SK-N-SH (cell line): Measurements from ENCODE around the gene RASIP1. TPM values are rescaled to one million over a fixed set of nuclear protein-coding genes. Genes with fewer than 3 reads are reported as not detected.

Experiments used
- CTCF ChIA-PET: fragments of 300-600, 350-600 bp; formaldehyde crosslinking; extraction: SDS; loops from one replicate; lab custom pipeline; 2021; lab: Yijun Ruan, JAX
- POLR2A ChIA-PET: fragments of 350-600 bp; sonication (Branson Sonifier 250); formaldehyde crosslinking; extraction: SDS; loops from one replicate; lab custom pipeline; 2020; ENCODE audit warnings: antibody characterized with exemption, inconsistent platforms; lab: Yijun Ruan, JAX
- DNase-seq: peaks from one replicate; pipeline ENCODE4 v3.0.0; 2012
- H2AFZ ChIP-seq: fragments of 200-600 bp; sonication (generic); 2 replicates; pipeline ENCODE4 v1.8.1; 2016; ENCODE audit warnings: antibody characterized with exemption, mild to moderate bottlenecking, low read depth
- H3F3A ChIP-seq: fragments of 200-600 bp; sonication (generic); replicated peaks from 2 replicates; pipeline ENCODE3; 2016; ENCODE audit warnings: antibody characterized with exemption, mild to moderate bottlenecking; ENCODE audit not compliant: insufficient read depth
- H3K27ac ChIP-seq, 2 experiments: fragments of 200-500 bp in 1 of 2; fragments of 200-600 bp in 1 of 2; sonication (Bioruptor generic) in 1 of 2; sonication (generic), shearing (Covaris generic) in 1 of 2; 2 replicates each; pipeline versions ENCODE4 v1.5.1 to v1.6.1; 2014 to 2016; ENCODE audit warnings: low read depth in 2 of 2, inconsistent platforms in 1 of 2, low read length in 1 of 2, mild to moderate bottlenecking in 1 of 2, mixed read lengths in 1 of 2
- H3K27me3 ChIP-seq: fragments of 200-600 bp; sonication (generic), shearing (Covaris generic); 2 replicates; pipeline ENCODE4 v1.6.1; 2016; ENCODE audit warnings: mixed run types; ENCODE audit not compliant: insufficient read depth
- H3K36me3 ChIP-seq, 2 experiments: fragments of 200-500 bp in 1 of 2; fragments of 200-600 bp in 1 of 2; sonication (Bioruptor generic) in 1 of 2; sonication (generic) in 1 of 2; replicated peaks in 1 of 2; 2 replicates each; pipeline versions ENCODE3 to v1.5.1; 2014 to 2016; ENCODE audit warnings: low read length in 1 of 2, mild to moderate bottlenecking in 1 of 2; ENCODE audit not compliant: insufficient read depth in 2 of 2, control insufficient read depth in 1 of 2
- H3K4me1 ChIP-seq, 2 experiments: fragments of 200-500 bp in 1 of 2; fragments of 200-600 bp in 1 of 2; sonication (Bioruptor generic) in 1 of 2; sonication (generic), shearing (Covaris generic) in 1 of 2; 2 replicates each; pipeline versions ENCODE4 v1.5.1 to v1.6.1; 2014 to 2016; ENCODE audit warnings: low read depth in 1 of 2, low read length in 1 of 2, mixed run types in 1 of 2; ENCODE audit not compliant: insufficient read depth in 2 of 2, control insufficient read depth in 1 of 2
- H3K4me2 ChIP-seq: fragments of 200-600 bp; sonication (generic), shearing (Covaris generic); 2 replicates; pipeline ENCODE4 v1.6.1; 2017; ENCODE audit warnings: mixed run types
- H3K4me3 ChIP-seq, 2 experiments: fragments of 200-500 bp in 1 of 2; fragments of 200-600 bp in 1 of 2; sonication (Bioruptor generic) in 1 of 2; sonication (generic), shearing (Covaris generic) in 1 of 2; 2 replicates each; pipeline versions ENCODE4 v1.5.1 to v1.8.1; 2014 to 2016; ENCODE audit warnings: low read depth in 2 of 2, inconsistent platforms in 1 of 2, low read length in 1 of 2, mild to moderate bottlenecking in 1 of 2, mixed read lengths in 1 of 2, moderate library complexity in 1 of 2
- H3K79me2 ChIP-seq: fragments of 200-600 bp; sonication (generic); 2 replicates; pipeline ENCODE4 v1.8.1; 2017; ENCODE audit warnings: mild to moderate bottlenecking; ENCODE audit not compliant: insufficient read depth
- H3K9ac ChIP-seq: fragments of 200-600 bp; sonication (generic); 2 replicates; pipeline ENCODE4 v1.6.1; 2017; ENCODE audit warnings: mixed run types
- H3K9me2 ChIP-seq: fragments of 200-600 bp; sonication (generic); 2 replicates; pipeline ENCODE4 v1.6.1; 2017; ENCODE audit warnings: mixed run types
- H3K9me3 ChIP-seq: fragments of 200-600 bp; sonication (generic); 2 replicates; pipeline ENCODE4 v1.6.1; 2017; ENCODE audit warnings: mixed run types, mild to moderate bottlenecking, moderate library complexity
- H4K20me1 ChIP-seq: fragments of 200-600 bp; sonication (generic); 2 replicates; pipeline ENCODE4 v1.6.1; 2017; ENCODE audit warnings: mild to moderate bottlenecking, mixed run types; ENCODE audit not compliant: insufficient read depth
- CHD2 ChIP-seq: fragments of 150-350 bp; IDR thresholded peaks from 2 replicates; pipeline ENCODE4 v1.6.1; 2018; ENCODE audit warnings: low read length; ENCODE audit not compliant: partially characterized antibody
- FOXM1 ChIP-seq: IDR thresholded peaks from 2 replicates; pipeline ENCODE4 v1.4.0; 2012; ENCODE audit warnings: low read depth, mild to moderate bottlenecking
- IRF3 ChIP-seq: fragments of 150-350 bp; IDR thresholded peaks from 2 replicates; pipeline ENCODE4 v1.6.1; 2016; ENCODE audit warnings: mild to moderate bottlenecking, low read depth, low read length
- JUND ChIP-seq: IDR thresholded peaks from 2 replicates; pipeline ENCODE4 v1.4.0; 2012
- MXI1 ChIP-seq: IDR thresholded peaks from 2 replicates; pipeline ENCODE4 v1.6.1; 2012; ENCODE audit warnings: mild to moderate bottlenecking, low read depth, low read length, improper control_type of control experiment
- NRF1 ChIP-seq: IDR thresholded peaks from 2 replicates; pipeline ENCODE4 v1.6.1; 2012; ENCODE audit warnings: low read depth, mild to moderate bottlenecking, low read length
- RFX5 ChIP-seq: IDR thresholded peaks from 2 replicates; pipeline ENCODE4 v1.6.1; 2012; ENCODE audit warnings: mild to moderate bottlenecking, improper control_type of control experiment, low read length
- SIN3A ChIP-seq: IDR thresholded peaks from 2 replicates; pipeline ENCODE4 v1.6.1; 2012; ENCODE audit warnings: low read depth, mild to moderate bottlenecking, low read length, moderate library complexity, borderline replicate concordance
- SMC3 ChIP-seq: IDR thresholded peaks from 2 replicates; pipeline ENCODE4 v1.6.1; 2012; ENCODE audit warnings: low read depth, low read length, improper control_type of control experiment
- TAF1 ChIP-seq: IDR thresholded peaks from 2 replicates; pipeline ENCODE4 v1.6.1; 2012; ENCODE audit warnings: low read depth, mild to moderate bottlenecking, low read length, moderate library complexity, borderline replicate concordance
- YY1 ChIP-seq: IDR thresholded peaks from 2 replicates; pipeline ENCODE4 v1.4.0; 2012; ENCODE audit warnings: low read depth, mild to moderate bottlenecking
- WGBS: methylation state at CpG from one replicate; pipeline ENCODE4 v1.1.6; 2017; ENCODE audit warnings: low lambda C conversion rate; 5-methylcytosine and 5-hydroxymethylcytosine counted together
- polyA plus RNA-seq, 3 experiments: library from polyadenylated mRNA; depleted of rRNA; stranded (reverse); fragments of >200 nt; gene quantifications; 2 replicates each; pipeline ENCODE4 v1.2.3, GENCODE V29; 2012
- TF ChIP-seq, protein P1 (sequence below): IDR thresholded peaks from 2 replicates; pipeline ENCODE4 v1.4.0; 2012; ENCODE audit warnings: low read depth, borderline replicate concordance

RASIP1 gene
- polyA plus RNA-seq, 1 of the 3 experiments (the other 2 are of a cell fraction) = 0.41 TPM

DNA sequence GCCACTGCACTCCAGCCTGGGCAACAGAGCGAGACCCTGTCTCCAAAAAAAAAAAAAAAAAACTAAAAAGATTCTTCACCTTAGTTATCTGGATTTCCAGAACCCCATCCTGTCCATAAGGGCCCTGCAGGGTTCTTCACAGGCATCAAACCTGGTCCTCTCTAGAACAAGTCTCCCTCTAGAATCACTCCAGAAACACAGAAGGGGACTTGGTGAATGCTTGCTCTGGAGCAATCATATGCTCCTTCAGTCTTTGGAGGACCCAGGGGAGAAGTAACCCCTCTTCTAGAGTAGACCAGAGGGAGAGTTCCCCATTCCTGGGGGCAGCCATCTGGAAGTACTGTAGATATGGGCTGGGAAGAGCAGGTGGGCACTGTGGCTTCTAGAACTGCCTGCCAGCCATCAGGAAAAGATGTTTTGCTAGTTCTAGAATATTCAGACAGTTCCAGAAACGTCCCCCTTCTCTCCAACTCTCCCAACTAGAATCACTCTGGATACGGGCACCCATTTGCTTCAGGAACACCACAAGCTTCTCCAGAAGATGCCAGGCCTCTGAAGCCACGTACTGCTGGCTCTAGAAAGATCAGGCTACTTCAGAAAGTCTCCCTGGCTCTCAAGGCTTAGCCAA lies 9.3 kb upstream of the RASIP1 start (continued):
- TF ChIP-seq, protein P1, sequence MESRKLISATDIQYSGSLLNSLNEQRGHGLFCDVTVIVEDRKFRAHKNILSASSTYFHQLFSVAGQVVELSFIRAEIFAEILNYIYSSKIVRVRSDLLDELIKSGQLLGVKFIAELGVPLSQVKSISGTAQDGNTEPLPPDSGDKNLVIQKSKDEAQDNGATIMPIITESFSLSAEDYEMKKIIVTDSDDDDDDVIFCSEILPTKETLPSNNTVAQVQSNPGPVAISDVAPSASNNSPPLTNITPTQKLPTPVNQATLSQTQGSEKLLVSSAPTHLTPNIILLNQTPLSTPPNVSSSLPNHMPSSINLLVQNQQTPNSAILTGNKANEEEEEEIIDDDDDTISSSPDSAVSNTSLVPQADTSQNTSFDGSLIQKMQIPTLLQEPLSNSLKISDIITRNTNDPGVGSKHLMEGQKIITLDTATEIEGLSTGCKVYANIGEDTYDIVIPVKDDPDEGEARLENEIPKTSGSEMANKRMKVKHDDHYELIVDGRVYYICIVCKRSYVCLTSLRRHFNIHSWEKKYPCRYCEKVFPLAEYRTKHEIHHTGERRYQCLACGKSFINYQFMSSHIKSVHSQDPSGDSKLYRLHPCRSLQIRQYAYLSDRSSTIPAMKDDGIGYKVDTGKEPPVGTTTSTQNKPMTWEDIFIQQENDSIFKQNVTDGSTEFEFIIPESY = no peak
- TF ChIP-seq JUND (no peak), FOXM1 (no peak), SMC3 (no peak), RFX5 (no peak), IRF3 (no peak), TAF1 (no peak)

DNA sequence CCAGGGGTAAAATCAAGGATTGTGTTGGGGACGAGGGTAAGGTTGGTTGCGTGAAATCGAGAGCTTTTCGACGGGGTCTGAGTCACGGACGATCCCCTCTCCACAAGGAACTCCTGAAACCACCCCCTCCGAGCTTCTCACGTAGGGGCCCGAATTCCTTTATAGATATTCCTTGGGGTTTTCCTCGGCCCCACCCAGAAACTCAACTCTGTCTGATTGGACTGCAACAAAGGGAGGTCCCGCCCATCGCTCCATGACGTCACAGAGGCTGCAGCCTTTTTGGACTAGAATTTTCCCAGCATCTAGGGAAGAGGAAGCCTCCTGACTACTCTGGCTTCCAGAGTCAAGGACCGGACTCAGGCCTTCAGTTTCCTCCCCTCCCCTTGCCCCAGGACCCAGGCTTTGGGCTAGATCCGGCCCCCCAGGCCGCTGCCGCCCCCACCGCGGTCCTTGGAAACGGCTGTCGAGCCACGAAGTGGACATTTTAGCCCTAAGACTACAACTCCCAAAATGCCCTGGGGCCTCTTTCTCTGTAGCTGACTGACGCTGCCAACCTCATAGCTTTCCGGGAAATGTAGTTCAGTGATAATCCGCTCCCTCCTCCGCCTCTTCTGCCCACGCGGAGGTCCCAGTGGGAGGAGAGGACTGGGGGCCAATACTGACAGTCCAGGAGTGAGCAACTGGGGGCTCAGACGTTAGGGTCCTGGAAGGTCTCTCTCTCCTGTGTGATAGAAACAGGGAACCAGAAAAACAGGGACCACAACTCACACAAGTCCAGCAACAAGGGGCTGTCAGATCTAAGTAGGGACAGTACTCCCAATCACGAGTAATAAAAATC lies 6.5 kb upstream of the RASIP1 start, which contains the start of gene IZUMO1:
TSS of gene IZUMO1 (minus strand) at position 172 of the 838 bp plus-strand sequence. CDS start 1,050 bp downstream, outside the sequence.
- no peaks in the 10 kb centered on the region for H4K20me1 ChIP-seq
- H3K9me2 ChIP-seq = no peaks in the 10 kb centered on the region
- no peaks in the 10 kb centered on the region for H3K36me3 ChIP-seq
- POLR2A ChIA-PET = interaction anchor here (0.6 to 0.8 kb wide), 2 partner anchors 30 to 102 kb away, joined by 3 read pairs; no protein-coding TSS in a partner anchor
- H2AFZ ChIP-seq = peak within 1 kb of the TSS; percentile 80
- H3K9me3 ChIP-seq = no peaks in the 10 kb centered on the region
- DNase-seq = peak; percentile 89
- no peaks in the 10 kb centered on the region; a peak in 1 of 4 replicates for H3K4me1 ChIP-seq
- peak within 1 kb of the TSS; percentile 60 to 61 for H3K4me3 ChIP-seq
- H3F3A ChIP-seq = no peaks in the 10 kb centered on the region
- CTCF ChIA-PET = interaction anchor here (0.7 to 1.2 kb wide), 3 partner anchors 33 to 71 kb away, joined by 3 to 4 read pairs (median 3); no protein-coding TSS in a partner anchor
- TF ChIP-seq NRF1 (no peak), SIN3A (no peak), RFX5 (peak; percentile 62; the same call in 1 of the 2 replicates), YY1 (peak; percentile 38; the same call in 1 of the 2 replicates), MXI1 (peak; percentile 26; the same call in 1 of the 2 replicates), CHD2 (peak; percentile 75)
- TF ChIP-seq, all 33 proteins: peak for 4
- Histone ChIP-seq H3K27me3 (no peaks in the 10 kb centered on the region), H3K79me2 (no peaks in the 10 kb centered on the region), H3K27ac (peak within 1 kb of the TSS; percentile 29 to 80; a peak in 3 of 4 replicates), H3K9ac (peak within 1 kb of the TSS; percentile 48; the same call in 1 of the 2 replicates), H3K4me2 (peak within 1 kb of the TSS; percentile 59)
- WGBS = 30% methylated on average over 29 of the region's 31 CpGs
